Breast epithelium (tissue), 4 donors: ENCODE results near the gene NEGR1. TPM values are rescaled to one million over a fixed set of nuclear protein-coding genes. Genes with fewer than 3 reads are reported as not detected.

Experiments used
- DNase-seq, 2 donors: peaks; one replicate each; pipeline ENCODE4 v3.0.0-alpha.2; 2019; ENCODE audit warnings: low spot score in 2 of 2
- H3K27ac ChIP-seq, 2 donors: fragments of 200-600 bp; sonication (generic) in 1 of 2; one replicate each; pipeline ENCODE4 v1.5.1; 2016 to 2019; ENCODE audit warnings: mild to moderate bottlenecking in 1 of 2
- H3K27me3 ChIP-seq, 2 donors: fragments of 200-600 bp; sonication (generic) in 1 of 2; one replicate each; pipeline versions ENCODE4 v1.5.1 to v1.6.0; 2017 to 2019; ENCODE audit warnings: control low read depth in 1 of 2, mild to moderate bottlenecking in 1 of 2
- H3K36me3 ChIP-seq: fragments of 200-600 bp; one replicate; pipeline ENCODE4 v1.5.1; 2019
- H3K4me1 ChIP-seq, 2 donors: fragments of 200-600 bp; sonication (generic); one replicate each; pipeline ENCODE4 v1.5.1; 2016 to 2019; ENCODE audit warnings: control low read depth in 1 of 2
- H3K4me3 ChIP-seq, 3 donors: fragments of 200-600 bp; sonication (generic); 1 replicate in 2 of 3; 2 replicates in 1 of 3; pipeline ENCODE4 v1.5.1; 2016 to 2019; ENCODE audit warnings: mild to moderate bottlenecking in 3 of 3, moderate library complexity in 2 of 3
- H3K9me3 ChIP-seq, 2 donors: fragments of 200-600 bp; sonication (generic) in 1 of 2; one replicate each; pipeline ENCODE4 v1.5.1; 2016 to 2019; ENCODE audit warnings: control low read depth in 1 of 2
- POLR2A ChIP-seq: fragments of 450-650 bp; IDR thresholded peaks from one replicate; pipeline ENCODE4 v1.6.1; 2016; ENCODE audit warnings: antibody characterized with exemption, mild to moderate bottlenecking, moderate library complexity
- POLR2AphosphoS5 ChIP-seq, 3 donors: sonication (generic); formaldehyde crosslinking; IDR thresholded peaks; one replicate each; pipeline ENCODE4 v1.6.1; 2017; ENCODE audit warnings: antibody characterized with exemption in 3 of 3
- intact Hi-C: fragments of 100-400 bp; cut with DNase I; formaldehyde crosslinking; loops from one replicate; pipeline ENCODE4 v1.15.1; 2023; ENCODE audit warnings: low total_unique reads
- total RNA-seq, 3 donors: library from RNA; depleted of rRNA; stranded (reverse); fragments of >200 nt; gene quantifications; one replicate each; pipeline ENCODE4 v1.1.0, GENCODE V29; 2016
- TF ChIP-seq, protein P1 (sequence below), 3 donors: fragments of 450-650 bp; IDR thresholded peaks; one replicate each; pipeline ENCODE4 v1.5.1; 2016 to 2017; ENCODE audit warnings: antibody characterized with exemption in 3 of 3, mild to moderate bottlenecking in 3 of 3, moderate library complexity in 3 of 3

Gene NEGR1
- total RNA-seq, 3 donors from 2014 or later: 5.6 to 33.3 (median 7.9) TPM

DNA sequence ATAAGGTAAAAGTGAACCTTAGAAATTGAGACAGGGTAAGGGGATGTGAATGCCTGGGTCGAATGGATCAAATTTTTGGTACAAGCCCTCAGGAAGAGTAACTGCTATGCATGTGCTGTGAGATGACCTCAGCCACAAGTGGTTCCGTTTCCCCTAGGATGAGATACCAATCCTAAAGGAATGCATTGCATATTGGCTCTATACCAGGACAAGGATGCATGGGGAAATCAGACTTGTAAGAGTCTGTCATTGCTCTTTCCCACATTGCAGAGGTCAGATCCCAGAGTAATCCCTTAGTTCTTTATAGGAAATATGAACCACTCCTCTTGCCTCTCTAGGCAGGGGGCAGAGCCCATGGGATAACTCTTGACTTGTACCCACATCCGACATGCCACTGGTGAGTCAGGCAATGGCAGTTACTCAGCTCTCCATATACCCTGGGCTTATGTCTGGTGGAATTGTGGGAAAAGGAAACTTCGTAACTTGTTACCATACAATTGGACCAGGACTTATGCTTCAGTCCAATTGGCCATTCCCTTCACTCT is 773.2 kb downstream of the NEGR1 start:
- H3K9me3 ChIP-seq: no peaks in the 10 kb centered on the region
- DNase-seq: no peak
- no peak overlapping the region for H3K27ac ChIP-seq
- H3K27me3 ChIP-seq: no peaks in the 10 kb centered on the region
- no peaks in the 10 kb centered on the region for H3K36me3 ChIP-seq
- no peaks in the 10 kb centered on the region for H3K4me1 ChIP-seq
- TF ChIP-seq POLR2A: no peak
- TF ChIP-seq POLR2AphosphoS5 (IDR thresholded peaks at IDR 0.05): no peak
- intact Hi-C loops: no loop called here
- no peak overlapping the region for H3K4me3 ChIP-seq

DNA sequence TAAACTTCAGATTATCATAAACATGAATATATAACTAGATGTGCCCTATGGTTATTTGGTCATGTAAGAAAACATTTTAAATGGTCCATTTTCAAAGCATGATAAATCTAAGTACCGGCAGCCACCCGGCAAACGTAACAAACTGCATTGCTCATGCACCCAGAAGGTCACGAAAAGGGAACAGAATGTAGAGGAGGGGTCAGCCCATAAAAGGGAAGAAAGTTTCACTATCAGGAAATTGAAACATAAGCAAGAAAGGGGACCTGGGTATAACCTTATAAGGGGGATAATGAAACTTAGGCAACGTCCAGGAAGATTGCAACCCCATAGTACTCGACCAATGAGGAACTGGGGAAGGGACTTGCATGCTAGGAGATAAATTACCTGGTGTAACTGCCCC is 780.3 kb downstream of the NEGR1 start:
- TF ChIP-seq POLR2AphosphoS5 (IDR thresholded peaks at IDR 0.05): no peak
- TF ChIP-seq, protein P1, sequence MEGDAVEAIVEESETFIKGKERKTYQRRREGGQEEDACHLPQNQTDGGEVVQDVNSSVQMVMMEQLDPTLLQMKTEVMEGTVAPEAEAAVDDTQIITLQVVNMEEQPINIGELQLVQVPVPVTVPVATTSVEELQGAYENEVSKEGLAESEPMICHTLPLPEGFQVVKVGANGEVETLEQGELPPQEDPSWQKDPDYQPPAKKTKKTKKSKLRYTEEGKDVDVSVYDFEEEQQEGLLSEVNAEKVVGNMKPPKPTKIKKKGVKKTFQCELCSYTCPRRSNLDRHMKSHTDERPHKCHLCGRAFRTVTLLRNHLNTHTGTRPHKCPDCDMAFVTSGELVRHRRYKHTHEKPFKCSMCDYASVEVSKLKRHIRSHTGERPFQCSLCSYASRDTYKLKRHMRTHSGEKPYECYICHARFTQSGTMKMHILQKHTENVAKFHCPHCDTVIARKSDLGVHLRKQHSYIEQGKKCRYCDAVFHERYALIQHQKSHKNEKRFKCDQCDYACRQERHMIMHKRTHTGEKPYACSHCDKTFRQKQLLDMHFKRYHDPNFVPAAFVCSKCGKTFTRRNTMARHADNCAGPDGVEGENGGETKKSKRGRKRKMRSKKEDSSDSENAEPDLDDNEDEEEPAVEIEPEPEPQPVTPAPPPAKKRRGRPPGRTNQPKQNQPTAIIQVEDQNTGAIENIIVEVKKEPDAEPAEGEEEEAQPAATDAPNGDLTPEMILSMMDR (IDR thresholded peaks at IDR 0.05): no peak
- TF ChIP-seq POLR2A: no peak
- Histone ChIP-seq H3K27me3 (no peaks in the 10 kb centered on the region), H3K4me3 (no peak overlapping the region), H3K27ac (no peak overlapping the region), H3K4me1 (no peaks in the 10 kb centered on the region), H3K9me3 (no peaks in the 10 kb centered on the region), H3K36me3 (no peaks in the 10 kb centered on the region)
- DNase-seq: no peak
- intact Hi-C loops: no loop called here

DNA sequence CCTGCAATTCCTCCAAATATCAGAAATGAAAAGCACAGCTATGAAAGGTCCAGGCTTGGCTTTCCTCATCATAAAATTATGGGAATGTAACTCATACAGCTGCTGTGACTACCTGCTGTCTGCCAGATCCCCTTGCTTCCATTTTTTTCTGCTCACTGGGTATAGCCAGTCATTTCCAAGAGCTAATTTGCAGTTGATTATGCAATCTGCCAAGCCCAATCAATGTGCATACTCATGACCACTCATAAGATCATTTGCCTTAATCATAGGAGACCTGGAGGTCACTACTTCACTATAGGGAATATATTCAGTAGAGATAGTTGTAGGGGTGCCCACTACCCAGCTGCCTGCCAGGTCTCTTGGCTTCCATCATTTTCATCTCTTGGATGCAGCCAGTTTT is 783.8 kb downstream of the NEGR1 start:
- TF ChIP-seq, protein P1 (IDR thresholded peaks at IDR 0.05): no peak
- no peak for TF ChIP-seq POLR2A
- no peak for TF ChIP-seq POLR2AphosphoS5 (IDR thresholded peaks at IDR 0.05)
- no peak for DNase-seq
- intact Hi-C loops: no loop called here
- H3K4me3 ChIP-seq: no peak overlapping the region
- H3K4me1 ChIP-seq: no peaks in the 10 kb centered on the region
- H3K27ac ChIP-seq: no peak overlapping the region
- no peaks in the 10 kb centered on the region for H3K36me3 ChIP-seq
- H3K9me3 ChIP-seq: no peaks in the 10 kb centered on the region
- no peaks in the 10 kb centered on the region for H3K27me3 ChIP-seq

DNA sequence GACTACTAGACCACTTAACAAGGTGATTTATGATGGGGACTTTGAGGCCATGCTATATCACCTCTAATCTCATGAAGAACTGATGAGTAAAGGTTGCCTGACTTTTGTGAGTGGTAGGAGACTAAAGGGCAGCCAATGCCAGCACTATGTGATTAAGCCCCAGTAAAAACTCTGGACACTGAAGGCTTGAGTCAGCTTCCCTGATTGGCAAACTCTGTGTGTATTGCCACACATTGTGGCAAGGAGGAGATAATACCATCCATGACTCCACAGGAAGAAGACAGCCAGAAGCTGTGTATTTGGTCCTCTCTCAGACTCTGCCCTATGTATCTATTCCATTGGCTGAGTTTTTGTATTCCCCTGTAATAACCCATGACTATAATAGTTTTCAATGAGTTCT is 788.2 kb downstream of the NEGR1 start:
- DNase-seq: no peak
- TF ChIP-seq, protein P1 (IDR thresholded peaks at IDR 0.05): no peak
- TF ChIP-seq POLR2A (no peak), POLR2AphosphoS5 (IDR thresholded peaks at IDR 0.05) (no peak)
- Histone ChIP-seq H3K27ac (no peak overlapping the region), H3K4me1 (no peaks in the 10 kb centered on the region), H3K27me3 (no peaks in the 10 kb centered on the region), H3K36me3 (no peaks in the 10 kb centered on the region), H3K4me3 (no peak overlapping the region), H3K9me3 (no peaks in the 10 kb centered on the region)
- intact Hi-C loops: no loop called here

DNA sequence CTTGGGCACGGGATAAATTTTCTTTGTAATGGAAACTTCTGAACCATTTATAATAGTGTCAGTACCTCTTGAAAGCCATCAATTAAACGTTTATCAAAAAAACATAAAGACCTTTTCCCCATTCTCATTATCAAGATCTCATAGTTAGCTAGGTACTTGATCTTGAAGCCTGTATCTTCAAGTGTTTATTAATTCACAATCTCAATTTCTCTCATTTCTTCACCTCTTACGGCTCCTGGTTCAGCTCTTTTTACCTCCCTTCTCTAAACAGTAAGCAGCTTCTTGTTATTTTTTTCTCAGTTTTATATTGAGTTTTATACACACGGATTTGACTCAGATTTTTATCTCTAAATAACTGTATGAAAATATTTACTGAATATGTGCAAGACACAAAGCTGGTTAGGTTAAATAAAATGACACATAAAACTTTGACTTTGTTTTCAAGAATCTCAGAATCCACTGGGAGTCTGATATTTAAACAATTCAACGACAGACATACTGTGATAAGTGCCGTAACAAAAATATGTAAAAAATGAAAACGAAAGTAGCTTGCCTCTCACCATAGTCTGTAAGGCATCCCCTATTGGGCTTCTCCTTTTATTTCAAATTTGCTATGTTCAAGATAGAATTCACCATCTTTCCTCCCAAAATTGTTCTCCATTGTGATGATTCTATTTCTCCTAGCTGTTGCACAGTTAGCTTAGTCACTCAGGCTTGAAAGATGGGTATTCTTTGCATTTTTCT is 789.9 kb downstream of the NEGR1 start:
- no peak for DNase-seq
- Histone ChIP-seq H3K4me3 (no peak overlapping the region), H3K4me1 (no peaks in the 10 kb centered on the region), H3K36me3 (no peaks in the 10 kb centered on the region), H3K27me3 (no peaks in the 10 kb centered on the region), H3K27ac (no peak overlapping the region), H3K9me3 (no peaks in the 10 kb centered on the region)
- no peak for TF ChIP-seq POLR2A
- TF ChIP-seq, protein P1 (IDR thresholded peaks at IDR 0.05): no peak
- TF ChIP-seq POLR2AphosphoS5 (IDR thresholded peaks at IDR 0.05): no peak
- intact Hi-C loops: no loop called here
